ENCODE data around the gene ARHGEF3.
A peak's percentile ranks its signal among the peaks of the same experiment; 100 is the strongest.

Gene ARHGEF3, protein sequence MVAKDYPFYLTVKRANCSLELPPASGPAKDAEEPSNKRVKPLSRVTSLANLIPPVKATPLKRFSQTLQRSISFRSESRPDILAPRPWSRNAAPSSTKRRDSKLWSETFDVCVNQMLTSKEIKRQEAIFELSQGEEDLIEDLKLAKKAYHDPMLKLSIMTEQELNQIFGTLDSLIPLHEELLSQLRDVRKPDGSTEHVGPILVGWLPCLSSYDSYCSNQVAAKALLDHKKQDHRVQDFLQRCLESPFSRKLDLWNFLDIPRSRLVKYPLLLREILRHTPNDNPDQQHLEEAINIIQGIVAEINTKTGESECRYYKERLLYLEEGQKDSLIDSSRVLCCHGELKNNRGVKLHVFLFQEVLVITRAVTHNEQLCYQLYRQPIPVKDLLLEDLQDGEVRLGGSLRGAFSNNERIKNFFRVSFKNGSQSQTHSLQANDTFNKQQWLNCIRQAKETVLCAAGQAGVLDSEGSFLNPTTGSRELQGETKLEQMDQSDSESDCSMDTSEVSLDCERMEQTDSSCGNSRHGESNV

DNA sequence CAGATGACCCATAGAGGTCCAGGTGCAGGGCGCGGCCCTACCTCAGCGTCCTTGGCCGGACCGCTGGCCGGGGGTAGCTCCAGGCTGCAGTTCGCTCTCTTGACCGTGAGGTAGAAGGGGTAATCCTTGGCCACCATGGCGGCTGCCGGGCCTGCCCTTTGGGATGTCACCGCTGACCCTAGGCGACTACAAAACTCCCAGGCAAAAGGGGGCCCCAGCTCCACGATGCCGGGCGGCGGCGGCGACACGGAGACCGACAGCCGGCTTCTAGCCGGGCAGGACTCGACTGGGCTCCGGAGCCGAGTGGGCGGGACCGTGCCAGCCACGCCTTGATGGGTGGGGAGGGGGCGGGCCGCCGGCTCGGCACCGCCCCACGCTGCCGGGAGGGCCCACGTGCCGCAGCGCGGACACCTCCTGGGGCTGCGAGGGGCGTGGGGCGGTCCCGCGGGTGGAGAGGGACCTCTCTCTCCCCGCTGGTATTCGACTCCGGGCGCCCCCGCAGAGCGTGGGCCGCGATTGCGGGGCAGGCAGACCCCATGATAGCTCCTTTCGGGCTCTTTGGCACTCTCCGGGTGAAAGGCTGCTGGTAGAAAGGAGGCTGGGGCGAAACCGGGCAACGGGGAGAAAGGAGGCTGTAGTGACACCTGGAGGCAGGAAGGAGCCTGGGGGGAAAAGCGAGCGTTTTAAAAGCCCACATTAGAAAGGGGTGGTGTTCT, at the start of gene ARHGEF3:
Gene ARHGEF3, minus strand, starts transcription at position 288 of the 716 bp plus-strand sequence. Its CDS starts 151 bp downstream, at position 137.
- peak; percentile 48 for DNase-seq

DNA sequence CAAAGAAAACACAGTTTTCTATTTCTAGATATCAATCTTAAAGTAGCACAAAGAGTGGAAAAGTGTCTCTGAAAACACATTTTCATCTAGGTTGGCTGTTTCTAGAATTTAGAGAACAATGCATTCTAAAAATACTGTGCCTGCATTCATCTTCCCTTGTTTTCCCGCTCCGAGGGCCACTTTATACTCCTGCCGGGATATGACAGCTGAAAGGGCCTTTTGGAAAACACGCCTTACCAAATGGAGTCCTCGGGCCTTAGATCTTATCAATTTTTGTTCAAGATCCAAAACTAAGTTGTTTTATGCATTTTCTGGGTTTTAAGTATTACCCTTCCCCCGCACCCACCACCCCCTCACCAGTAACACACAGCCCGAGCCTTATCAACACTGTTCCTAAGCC, 47.9 kb upstream of the ARHGEF3 start:
- no peak for DNase-seq

DNA sequence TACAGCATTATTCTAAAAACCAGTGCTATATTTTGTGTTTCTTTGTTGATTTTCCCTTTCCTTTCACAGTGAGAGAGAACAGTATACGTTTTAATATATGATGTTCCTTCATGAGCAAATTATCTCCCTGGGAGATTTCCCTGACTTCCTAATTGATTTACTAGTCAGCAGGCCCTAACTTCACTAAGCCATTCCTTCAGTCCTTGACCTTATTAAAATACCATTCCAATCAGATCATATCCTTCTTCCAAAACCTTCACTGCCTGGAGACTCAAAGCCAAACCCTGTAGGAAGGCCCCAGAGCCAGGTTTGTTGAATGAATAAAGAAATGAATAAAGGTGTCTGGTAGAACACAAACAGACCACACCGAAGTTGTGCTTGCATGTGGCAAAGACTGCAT, 43.8 kb upstream of the ARHGEF3 start:
- DNase-seq: no peak

DNA sequence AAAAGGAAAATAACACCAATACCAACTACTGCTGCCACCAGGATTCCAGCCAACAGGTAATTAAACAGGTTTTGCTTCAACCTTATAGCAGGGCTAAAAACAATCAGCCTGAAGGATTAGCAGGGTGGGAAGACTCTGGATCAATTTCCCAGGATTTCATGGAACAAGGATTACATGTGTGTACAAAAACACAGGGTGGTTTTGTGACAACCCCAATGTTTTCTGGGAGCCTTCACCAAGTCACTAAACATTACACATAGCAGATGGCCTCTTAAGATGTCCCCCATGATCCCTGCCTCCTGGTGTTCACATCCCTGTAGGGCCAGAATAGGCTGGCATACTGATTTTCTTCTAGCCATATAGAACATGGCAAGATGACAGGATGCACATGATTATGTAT, 42.8 kb upstream of the ARHGEF3 start:
- DNase-seq: no peak

DNA sequence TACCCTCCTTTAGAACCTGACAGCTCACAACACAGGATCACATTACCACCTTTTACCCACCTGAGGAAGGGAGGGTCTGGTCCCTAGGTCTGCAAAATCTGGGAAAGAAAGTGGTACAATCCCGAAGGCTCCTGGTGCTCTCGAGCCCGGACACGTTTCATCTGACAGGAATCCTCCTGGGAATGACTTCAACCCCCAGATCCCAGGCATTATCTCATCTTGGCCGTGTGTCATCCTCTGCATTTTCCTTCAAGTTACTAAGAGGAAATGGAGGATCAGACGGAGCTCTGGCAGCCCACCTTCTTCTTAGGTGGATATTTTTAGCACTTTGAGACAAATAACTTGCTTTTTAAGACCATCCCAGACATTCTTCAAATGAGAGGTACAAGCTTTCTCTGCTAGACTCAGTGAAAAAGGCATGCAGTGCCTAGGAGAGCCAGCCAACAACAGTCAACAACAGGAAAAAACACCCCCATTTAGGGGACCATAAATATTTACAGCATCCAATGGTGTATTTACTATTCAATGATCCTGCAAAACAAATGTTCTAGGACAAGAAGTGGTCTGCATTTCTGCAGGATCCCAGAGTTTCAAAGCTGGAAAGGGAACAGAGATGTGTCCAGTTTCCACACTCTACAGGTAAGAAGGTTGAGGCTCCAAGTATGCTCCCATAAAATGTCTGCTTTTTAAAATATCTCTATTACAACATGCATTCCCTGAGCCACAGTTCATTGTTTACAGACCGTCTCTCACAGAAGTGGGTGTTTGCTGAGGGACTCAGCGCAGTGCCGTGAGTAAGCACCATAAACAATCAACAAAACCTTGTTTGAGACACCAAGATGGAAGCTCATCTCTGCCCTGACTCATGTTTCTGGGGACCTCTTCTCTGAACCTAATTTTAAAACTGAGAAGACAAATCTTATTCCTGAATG, 38.3 kb upstream of the ARHGEF3 start:
- DNase-seq: no peak

DNA sequence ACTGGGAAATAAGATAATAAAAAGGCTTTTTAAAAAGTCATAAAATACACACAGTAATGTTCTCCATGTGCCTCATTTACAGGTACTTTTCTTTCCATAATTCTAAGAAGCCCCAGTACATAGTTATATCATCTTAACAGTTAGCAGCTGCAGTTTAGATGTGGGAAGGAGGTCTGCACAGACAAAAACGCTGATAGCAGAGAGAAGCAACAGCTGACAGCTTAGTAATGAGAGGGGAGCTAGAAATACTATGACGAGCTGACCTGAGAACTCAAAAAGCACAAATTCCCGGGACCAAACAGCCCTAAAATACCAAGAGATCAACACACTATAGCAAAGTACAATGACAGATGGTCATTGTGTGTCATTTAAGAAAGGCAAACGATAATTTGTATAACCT, 36.7 kb upstream of the ARHGEF3 start:
- DNase-seq: no peak

DNA sequence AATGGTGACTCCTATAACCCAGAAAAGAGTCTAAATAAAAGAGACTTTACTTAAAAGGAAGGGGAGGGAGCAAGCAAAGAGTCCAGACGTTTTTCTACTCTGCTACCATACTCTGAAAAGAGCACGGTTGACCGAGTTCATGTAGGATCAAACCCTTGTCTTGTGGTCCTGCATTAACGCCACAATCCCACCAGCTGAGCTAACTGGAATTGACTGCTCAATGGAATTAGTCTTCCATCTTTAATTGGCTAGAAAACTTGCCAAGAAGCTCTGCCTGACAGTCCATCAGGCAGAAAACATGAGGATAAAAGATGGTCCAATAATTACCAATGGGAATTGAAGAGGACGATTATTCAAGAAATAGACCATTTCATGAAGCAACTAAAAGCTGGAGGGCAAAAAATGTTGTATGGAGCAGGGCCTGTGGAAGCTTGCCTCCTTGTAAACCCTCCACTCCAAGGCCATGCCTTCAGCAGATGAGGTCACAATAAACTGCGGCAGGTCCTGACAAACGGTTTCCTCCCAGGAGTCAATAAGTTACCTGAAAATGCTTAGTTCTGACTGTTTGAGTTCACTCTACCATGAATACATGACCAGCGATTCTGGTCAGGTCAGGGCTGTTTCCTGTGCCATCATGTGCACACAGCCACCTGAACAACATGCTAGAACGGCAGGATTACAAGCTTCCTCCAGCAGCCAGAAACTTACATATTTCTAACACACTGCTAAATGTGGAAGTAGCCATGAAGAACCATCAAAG, 35.6 kb upstream of the ARHGEF3 start:
- no peak for DNase-seq

DNA sequence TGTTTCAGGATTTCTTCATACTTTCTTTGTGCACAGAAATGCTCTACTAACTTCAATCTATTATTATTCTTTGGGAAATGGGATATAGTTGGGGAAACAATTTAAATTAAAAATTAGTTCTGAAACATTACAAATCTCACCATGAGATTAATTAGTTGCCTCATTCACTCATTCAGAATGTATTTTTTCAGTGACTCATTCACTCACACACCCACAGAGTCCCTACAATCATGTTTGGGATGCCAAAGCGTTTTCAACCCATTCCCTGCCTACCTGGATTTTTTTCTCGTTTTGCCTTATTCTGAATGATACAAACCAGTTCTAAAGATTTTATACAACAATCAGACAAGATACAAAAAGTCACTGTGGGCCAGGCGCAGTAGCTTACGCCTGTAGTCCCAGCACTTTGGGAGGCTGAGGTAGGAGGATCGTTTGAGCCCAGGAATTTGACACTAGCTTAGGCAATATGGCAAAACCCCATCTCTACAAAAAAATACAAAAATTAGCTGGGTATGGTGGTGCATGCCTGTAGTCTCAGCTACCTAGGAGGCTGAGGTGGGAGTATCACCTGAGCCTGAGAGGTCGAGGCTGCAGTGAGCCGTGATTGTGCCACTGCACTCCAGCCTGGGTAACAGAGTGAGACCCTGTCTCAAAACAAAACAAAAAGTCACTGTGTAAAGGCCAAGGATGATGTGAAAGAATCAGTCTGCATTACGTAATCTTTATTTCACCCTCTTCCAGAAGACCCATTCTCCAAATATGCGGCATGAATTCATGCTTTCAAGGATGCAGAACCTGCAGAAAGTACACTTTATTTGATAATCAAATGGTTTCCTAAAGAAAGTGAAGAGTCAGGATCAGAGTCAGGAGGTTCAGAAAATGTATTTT, 34.8 kb upstream of the ARHGEF3 start:
- DNase-seq: no peak

DNA sequence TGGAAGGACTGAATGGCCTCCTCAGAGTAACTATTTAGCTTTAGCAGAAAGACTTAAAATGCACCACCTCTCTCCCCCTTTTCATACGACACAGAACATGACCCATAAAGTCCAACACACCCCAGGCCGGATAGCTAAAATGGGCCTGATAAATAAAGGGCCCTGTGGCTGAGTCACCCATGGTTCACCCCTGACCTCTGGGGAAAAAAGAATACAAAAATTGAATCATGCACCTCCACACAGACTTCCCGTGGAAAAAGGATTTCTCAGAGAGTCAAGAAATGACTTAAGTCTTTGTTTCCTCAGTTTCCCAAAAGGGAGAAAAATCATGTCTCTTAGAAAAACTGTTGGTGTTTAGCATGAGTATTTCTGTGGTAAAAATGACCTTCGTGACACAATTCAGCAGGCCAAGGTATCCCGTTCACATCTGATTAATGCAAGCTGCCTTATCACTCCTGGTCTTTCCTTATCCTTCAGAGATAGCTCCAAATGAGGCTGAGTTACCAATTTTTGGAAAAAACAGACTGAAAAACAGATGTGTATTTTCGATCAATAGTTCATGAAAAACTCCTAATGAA, 34.0 kb upstream of the ARHGEF3 start:
- DNase-seq: no peak

DNA sequence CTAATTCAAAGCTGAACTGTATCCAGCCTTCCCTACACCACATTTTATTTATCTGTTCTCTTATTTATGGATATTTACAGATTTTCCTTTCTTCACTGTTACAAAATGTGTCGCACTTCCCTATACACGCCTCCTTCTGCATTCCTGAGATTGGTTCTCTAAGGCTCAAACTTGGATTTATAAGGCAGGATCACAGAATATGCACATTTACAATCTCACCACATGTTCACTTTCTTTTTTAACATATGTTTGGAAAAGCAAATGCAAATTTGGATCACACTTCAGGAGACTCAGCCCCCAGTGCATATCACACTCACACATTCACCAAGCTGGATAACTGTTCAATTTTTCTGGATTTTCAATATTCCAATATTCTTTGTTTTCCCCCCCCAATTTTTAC, 31.8 kb upstream of the ARHGEF3 start:
- no peak for DNase-seq

DNA sequence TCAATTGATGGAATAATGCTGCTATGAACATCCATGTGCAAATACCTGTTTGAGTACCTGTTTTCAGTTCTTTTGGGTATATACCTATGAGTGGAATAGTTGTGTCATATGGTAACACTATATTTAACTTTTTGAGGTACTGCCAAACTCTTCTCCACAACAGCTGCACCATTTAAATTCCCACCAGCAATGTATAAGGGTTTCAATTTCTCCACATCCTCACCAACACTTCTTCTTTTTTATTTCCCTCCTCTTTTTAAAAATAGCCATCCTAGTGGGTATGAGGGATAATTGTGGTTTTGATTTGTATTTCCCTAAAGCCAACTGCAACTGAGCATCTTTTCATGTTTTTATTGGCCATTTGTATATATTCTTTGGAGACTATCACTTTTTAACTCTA, 31.3 kb upstream of the ARHGEF3 start:
- DNase-seq: no peak

DNA sequence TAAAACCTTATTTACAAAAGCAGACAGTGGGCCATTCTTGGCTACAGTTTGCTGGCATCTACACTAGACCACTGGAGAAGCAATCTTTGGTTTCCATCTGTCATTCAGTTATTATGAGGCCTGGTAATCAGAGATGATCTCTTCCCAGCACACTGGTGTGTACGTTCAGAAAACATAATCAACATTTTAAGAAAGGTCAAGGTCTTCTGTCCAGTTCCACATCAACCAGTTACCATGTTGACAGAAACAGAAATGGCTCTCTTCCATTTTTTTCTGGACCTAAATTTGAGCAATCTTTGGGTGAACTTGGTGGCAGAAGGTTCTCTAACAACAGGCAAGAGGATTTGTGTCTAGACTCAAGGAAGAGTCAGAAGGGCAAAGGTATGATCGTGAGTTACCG, 29.8 kb upstream of the ARHGEF3 start:
- no peak for DNase-seq

DNA sequence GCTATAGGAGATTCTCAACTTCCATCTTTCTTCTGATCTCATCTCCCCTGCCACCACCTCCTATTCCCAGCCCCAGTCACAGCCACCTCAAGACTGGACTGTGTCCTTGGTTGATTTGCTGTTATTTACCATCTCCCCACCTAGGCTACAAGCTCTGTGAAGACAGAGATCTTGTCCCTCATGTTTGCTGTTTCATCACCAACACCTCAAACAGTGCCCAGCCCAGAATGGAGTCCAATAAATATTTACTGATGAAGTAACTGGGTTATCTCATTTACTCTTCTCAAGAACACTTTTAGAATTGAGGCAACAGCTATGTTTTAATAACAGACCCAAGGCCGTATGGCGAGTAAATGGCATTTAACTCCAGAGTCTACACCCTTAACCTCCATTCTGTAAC, 29.1 kb upstream of the ARHGEF3 start:
- no peak for DNase-seq

DNA sequence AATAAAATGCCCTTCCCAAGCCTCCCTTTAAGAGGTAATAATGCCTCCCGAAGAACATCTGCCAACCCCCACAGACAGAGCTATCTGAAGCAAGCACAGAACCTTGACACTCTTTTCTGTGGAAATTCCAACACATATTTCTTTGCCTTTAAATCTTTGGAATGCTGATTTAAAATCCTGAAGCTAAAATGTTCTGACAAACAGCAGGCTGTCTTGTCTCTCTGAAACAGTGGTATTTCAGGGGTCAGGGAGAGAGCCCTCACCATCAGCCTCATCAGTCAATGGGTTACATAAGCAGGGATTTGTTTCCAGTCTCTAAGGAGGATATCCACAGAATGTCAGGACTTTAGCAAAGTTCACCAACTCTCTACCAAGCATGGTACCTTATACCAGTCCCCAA, 27.8 kb upstream of the ARHGEF3 start:
- DNase-seq: no peak

DNA sequence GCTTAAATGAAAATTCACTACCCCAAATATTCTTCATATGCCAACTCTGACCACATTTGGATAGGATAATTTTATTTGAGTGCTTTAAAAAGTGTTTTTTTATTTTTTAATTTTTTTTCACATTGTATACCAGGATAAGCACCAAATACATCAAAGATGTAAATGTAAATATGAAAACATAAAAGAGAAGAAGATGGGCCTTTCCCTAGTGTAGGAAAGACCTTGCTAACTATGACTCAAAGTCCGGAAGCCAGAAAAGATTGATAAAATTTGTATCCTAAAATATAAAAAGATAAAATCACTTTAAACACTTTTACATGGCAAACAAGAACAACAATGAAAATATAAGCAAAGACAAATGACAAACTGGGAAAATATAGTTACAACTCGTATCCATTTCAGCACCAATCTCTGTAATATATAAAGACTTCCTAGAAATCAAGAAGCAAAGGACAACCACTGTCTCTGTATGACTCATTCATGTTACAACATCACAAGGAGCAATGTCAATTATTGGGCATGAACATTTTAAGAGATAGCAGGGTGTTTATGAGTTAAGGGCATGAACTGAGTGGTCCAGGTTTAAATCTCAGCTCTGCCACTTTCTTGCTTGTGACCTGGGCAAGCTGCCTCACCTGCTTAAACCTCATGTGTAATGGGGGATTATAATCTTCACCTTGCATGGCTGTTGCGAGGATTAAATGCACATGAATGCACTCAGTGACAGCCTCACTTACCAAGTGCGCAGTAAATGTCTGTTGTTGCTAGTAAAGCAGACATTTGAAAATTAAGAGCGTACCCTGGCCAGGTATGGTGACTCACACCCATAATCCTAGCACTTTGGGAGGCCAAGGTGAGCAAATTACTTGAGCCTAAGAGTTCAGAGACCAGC, 25.3 kb upstream of the ARHGEF3 start:
- no peak for DNase-seq

DNA sequence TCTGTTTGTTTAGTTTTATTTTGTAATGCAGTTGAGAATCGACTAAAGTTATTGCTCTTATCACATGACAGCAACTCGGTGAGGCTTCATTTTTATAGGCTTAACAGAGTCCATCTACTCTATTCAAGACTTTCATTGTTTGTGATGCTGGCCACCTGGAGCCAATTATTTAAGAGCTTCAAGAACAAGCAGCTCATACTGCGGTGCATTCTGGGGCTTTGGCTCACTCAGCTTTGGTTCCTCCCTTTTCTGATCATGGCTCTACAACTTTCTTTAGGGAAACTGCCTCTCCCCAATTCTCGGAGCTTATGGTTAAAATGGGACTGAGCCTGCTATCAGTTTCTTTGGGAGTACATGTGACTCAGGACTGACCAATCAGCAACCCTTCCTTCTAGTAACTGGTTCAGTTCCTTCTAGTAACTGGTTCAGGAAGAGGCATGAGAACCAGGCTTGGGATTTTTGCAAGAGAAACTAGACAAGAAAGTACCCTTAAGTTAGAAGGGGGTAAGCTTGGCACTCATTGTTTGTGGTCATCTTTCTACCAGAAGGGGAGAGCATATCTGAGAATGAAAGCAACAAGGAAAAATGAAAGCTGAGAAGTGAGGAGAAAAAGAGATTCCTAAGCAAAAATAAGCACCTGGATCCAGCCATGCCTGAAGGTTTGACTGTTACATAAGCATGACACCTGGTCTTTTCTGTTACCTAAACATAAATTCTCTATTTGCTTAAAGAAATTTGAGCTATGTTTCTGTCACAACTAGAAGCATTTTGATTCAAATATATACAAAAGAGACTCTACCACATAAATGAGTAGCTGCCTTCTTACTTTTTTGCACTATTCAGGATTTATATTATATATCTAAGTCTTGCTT, 24.1 kb upstream of the ARHGEF3 start:
- no peak for DNase-seq

DNA sequence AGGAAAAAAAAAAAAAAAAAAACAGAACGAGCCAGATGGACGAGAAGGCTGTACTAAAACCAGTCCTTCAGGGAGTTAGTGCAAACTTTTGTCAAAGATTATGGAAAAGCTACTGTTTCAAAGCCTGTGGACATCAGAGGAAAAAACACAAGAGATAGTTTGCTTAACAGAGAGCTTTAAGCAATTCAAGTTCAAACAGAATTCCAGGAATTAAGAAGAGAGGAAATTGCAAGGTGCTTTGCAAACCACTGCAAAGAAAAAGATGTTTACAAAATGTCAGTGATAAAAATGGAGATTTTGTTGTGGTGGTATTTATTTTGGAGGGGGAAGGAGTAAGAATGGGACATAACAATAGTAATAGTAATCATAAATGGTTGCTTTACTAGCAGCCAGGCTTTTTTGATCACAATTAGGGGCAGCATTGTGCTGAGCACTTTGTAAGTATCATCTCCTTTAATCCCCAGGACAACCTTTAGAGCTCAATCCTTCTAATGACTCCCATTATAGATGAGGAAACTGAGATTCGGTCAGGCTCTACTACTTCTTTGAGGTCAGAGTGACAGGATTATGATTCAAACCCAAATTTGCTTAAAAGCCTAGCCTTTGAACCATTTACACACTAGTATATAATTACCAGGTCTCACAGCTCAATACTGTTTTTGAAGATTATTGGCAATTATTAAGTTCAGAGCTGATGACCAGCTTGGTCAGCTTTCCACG, 22.4 kb upstream of the ARHGEF3 start:
- no peak for DNase-seq

DNA sequence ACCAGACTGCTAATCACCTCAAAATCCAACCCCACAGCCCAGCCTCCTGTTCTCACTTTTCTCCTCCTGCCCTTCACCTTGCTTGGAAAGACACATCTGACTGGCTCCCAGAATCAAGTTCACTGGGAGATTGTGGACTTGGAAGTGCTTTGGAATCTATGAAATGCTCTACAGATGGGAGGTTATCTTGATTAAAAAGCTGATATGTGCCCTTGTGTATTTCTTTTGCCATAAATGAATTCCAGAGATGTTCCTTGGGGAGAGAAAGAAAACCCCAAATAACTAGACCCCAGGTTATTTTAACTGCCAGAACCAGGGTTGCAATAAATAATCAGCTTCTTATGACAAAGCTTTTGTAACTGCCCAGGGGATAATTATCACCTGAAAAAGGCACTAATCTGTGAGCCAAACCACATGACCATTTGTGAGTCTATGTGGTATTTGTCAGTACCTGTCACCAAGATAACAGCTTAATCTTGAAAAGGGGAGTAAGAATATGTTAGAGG, 21.7 kb upstream of the ARHGEF3 start:
- no peak for DNase-seq

Data from NCI-H1105 treated with DMSO at 0.1 percent for 48 hours (cell line).